HG03196 (cell line): Measurements from ENCODE around the gene PDCD1.
"Not testable (repeated sequence)": the region's sequence is repeated elsewhere in the genome, so short reads cannot be mapped to it uniquely, and the experiment has no call there.

Experiments
- ATAC-seq: cut with Tn5 transposase; IDR thresholded peaks from one replicate; pipeline ENCODE4 v1.9.1; 2021; ENCODE audit not compliant: unreplicated experiment

PDCD1 gene

DNA sequence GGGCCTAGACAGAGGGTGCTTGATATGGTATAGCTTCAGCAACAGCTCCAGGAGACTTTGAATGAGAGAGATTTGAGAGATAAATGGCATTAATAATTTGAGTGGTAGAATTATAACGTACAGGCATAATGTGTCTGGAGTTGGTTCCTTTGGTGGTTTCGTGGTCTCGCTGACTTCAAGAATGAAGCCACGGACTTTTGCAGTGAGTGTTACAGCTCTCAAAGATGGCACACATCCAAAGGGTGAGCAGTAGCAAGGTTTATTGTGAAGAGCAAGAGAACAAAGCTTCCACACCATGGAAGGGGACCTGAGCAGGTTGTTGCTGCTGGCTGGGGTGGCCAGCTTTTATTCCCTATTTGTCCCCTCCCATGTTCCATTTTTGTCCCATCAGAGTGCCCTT, 23.1 kb downstream of the PDCD1 start:
- no peak for ATAC-seq

DNA sequence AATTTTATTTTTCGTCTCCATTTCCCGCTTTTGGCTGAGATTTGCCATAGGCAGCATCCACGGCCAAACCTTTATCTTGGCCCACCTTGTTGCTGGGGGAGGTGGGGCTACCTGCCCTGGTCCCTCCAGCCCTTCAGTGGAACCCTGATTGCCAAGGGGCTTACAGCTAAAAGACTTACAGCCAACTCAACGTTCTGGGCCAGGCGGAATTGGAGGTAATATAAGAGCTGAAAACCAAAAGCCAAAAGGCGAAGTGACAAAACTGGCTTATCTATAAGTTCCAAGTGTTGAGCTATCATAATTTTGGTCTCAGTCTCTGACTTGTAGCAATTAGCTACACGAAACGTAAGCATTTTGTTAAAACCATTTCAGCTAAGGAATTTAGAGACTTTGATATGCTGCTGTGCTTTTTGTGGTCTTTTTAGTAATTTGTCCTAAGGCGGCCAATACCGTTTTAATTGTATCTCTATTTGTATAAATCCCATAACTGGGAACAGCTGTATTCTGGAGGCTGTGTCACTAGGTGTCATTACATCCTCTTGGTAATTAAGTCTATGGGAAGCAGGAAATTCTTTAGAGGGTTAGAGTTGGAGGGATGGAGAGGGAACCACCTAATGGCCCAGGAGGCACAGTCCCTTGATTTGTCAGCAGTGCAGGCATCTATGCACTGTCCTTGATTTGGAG, 24.0 kb downstream of the PDCD1 start:
- no peak for ATAC-seq

DNA sequence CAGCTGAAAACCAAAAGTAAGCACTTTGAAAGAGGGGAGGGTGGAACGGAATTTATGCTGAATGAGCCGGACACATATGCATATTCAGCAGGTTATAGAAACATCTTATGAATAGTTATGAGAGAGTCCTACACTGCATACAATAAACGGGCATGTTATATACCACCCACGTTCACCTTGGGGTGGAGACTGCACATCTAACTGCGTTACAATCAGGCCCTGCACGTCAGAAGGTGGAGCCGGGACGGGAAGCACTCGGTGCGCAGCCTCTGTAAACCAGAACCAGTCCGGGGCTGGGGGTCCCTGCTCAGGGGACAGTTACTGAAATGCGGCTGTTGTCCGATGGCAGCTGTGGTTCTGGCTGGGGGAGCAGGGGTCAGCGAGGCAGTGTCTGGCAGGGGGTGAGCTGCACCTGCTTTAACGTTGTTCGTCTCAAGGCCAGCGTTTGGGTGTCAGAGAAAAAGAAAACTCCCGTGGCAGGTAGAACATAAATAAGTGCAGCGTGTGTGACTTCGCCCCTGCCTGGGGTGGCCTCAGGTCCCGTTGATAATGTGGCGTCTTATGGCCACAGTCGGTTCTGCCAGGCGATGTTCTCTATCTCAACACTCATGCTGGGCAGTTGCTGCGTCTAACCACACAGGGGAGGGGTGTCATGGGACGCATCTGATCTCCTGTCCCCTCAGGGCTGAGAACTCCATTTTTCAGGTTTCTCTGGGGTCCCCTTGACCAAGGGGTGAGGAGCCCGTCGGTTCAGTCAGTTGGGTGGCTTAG, 24.8 kb downstream of the PDCD1 start:
- ATAC-seq: not testable (repeated sequence)

- no peak for ATAC-seq
Measured at GRCh38 chr2:241833101-241833663, 25.5 kb downstream of the PDCD1 start.

- no peak for ATAC-seq
Measured at GRCh38 chr2:241827394-241827793, 31.3 kb downstream of the PDCD1 start.

GRCh38 chr2:241823531-241824437, 34.9 kb downstream of the PDCD1 start:
- ATAC-seq: not testable (repeated sequence)

DNA sequence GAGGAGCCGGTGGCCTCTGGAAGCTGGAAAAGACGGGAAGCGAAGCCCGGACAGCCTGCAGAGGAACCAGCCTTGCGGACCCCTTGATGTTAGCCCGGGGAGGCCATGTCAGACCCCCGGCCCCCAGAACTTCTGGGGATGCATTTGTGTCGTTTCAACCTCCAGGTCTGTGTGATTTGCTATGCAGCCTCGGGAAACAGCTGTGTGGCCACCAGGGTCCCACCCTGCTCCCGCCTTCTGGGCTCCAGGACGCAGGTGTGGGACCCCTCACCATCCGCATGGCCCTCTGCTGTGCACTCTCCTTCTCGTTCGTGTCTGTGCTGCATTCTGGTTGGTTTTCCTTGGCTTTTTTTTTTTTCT, 36.5 kb downstream of the PDCD1 start:
- ATAC-seq: no peak

- ATAC-seq: no peak
Measured at GRCh38 chr2:241821460-241822263, 37.0 kb downstream of the PDCD1 start.

DNA sequence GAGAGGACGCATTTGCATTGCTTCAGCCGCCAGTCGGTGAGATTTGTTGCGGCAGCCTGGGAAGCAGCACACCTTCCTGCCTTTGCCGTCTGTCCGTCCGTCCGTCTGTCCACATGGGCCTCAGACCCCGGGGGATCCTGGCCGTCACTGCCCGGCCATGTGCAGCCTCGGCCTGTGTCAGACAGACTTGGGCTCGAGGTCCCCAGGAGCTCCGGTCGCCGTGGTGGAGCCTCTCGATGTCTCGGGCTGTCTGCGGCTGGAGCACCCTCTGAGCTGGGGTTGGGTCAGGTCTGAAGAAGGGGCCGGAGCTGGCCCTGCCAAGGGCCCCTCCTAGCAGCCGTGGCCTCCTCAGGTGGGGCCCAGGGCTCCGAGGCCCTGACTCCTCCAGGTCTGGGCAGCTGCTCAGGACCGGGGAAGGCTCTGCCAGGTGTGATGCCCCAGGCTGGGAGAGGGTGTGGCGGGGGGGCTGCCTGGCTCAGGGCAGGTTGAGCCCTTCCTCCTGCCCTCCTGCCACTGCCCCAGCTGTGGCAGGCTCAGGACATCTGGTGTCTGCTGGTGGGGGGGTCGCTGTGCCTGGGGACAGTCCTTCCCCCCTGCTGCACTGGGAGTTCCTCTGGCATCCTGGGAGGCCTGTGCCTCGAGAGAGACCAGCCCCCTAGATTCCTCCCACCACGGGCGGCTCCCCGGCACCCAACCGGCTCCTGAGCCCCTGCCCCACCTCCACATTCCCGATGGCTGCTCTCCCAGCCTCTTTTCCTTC, 37.9 kb downstream of the PDCD1 start:
- no peak for ATAC-seq

DNA sequence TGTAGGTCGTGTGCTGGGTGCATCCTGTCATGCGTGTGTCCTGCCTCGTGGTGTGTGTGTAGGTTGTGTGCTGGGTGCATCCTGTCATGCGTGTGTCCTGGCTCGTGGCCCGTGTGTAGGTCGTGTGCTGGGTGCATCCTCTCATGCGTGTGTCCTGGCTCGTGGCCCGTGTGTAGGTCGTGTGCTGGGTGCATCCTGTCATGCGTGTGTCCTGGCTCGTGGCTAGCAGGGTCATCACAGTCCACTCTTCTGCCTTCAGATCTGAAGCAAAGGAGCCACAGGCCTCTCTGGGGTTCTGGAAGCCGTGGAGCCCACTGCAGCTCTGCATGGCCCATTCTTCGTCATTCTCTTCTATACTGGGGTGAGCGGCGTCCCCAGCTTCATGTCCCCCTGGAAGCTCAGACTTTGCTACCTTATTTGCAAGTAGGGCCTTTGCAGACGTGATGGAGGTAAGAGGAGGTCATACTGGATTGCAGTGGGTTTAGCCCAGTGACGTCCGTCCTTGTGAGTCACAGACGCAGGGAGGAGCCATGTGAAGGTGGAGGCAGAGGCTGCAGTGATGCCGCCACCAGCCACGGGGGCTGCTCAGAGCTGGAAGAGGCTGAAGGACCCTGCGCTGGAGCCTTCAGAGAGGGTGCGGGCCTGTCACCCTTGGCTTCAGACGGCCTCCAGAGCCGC, 38.6 kb downstream of the PDCD1 start:
- ATAC-seq: not testable (repeated sequence)

DNA sequence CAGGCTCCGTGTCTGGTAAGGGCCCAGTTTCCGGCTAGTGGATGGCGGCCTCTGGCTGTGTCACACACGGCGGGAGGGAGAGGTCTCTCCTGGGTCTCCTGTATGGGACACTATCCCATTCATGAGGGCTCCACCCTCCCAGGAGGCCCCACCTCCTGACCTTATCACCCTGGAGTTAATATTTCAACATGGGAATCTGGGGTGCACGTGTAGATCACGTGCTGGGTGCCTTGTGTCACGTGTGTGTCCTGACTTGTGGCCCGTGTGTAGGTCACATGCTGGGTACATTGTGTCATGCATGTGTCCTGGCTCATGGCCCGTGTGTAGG, 39.8 kb downstream of the PDCD1 start:
- no peak for ATAC-seq

GRCh38 chr2:241818229-241818942, 40.3 kb downstream of the PDCD1 start:
- no peak for ATAC-seq

DNA sequence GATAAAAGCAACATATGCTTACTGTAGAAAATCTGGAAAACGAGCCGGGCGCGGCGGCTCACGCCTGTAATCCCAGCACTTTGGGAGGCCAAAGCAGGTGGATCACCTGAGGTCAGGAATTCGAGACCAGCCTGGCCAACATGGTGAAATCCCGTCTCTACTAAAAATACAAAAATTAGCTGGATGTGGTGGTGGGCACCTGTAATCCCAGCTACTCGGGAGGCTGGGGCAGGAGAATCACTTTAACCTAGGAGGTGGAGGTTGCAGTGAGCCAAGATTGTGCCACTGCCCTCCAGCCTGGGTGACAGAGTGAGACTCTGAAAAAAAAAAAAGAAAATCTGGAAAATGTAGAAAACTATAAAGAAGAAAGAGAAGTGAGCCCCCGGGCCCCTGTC, 40.9 kb downstream of the PDCD1 start:
- not testable (repeated sequence) for ATAC-seq

DNA sequence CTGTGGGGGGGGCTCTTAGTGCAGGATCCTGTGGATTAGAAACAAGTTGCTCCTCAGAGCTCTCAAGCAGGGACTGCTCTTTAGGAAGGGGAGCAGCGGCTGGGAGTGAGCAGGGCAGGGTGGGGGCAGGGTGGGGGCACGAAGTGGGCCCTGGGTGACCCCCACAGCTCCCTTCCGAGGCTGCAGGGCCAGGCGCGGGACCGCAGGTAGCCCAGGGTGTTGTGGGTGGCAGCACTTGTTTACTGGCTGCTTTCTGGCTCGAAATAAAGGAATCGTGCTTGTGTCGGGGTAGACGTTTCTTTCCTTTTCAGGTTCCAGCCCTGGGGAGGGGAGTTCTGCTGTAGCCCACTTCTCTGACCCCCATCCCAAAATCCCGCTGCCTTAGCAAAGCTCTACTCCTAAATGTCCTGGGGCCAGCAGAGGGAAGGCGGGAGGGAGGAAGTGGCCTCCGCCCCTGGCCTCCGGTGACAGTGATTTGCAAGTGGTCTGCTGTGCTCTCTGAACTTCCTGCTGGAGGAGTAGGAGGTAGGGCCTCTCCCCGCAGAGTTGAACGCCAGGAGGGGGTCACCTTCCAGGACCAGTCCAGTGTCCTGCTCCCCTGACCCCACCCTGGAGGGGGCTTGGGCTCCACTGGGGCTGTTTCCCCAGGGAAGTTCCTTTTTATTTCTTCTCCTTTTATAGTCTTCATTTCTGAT, 41.4 kb downstream of the PDCD1 start:
- no peak for ATAC-seq

DNA sequence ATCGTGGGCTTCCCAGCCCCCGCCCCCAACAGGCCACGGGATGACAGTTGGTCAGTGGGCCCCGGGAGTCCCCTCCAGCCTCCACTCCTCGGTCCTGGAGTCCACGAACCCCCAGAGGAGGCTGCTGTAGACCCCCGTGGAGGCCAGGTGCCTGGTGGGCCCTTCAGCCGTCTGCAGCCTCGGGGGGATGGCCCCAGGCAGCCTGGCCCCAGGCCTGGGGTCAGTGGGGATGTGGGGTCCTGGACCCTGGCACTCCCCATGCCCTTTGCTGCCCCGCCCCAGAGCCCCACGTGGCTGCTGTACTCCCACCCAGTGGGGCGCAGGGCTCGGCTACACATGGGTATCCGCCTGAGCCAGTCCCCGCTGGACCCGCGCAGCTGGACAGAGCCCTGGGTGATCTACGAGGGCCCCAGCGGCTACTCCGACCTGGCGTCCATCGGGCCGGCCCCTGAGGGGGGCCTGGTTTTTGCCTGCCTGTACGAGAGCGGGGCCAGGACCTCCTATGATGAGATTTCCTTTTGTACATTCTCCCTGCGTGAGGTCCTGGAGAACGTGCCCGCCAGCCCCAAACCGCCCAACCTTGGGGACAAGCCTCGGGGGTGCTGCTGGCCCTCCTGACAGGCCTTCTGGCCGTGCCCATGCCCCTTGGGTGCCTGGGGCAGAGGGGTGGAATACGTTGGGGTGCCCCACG, 42.1 kb downstream of the PDCD1 start:
- no peak for ATAC-seq

DNA sequence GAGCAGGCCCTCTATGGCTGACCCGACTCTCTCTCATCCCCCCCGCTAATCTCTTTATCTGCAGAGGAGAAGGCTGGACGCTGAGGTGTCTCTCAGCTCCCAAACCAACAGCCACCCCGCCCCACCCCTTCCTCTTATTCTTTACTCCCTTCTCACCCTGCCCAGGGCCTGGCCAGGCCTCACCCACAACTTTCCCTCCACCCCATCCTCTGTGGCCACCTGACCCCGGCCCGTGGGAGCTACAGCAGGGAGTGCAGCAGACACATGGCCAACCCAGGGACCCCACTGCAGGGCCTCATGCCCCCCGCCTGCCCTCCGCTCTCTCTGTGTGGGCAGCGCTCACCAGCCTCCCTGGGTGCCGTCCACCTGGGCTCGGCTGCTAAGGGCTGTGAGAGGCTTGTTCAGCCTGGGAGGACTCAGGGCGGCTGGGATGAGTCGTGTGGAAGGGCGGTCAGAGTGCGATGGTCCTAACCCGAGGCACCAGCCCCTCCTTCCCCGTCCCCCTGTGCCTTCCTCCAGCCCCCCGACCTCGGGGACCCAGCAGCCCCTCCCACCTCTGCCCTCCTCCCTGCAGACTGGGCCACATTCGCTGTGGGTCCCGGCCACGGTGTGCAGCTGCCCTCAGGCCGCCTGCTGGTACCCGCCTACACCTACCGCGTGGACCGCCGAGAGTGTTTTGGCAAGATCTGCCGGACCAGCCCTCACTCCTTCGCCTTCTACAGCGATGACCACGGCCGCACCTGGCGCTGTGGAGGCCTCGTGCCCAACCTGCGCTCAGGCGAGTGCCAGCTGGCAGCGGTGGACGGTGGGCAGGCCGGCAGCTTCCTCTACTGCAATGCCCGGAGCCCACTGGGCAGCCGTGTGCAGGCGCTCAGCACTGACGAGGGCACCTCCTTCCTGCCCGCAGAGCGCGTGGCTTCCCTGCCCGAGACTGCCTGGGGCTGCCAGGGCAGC, 42.9 kb downstream of the PDCD1 start:
- no peak for ATAC-seq
